NCI-H446 treated with DMSO at 0.1 percent for 48 hours (cell line): ENCODE results near the gene IL24.

ENCODE experiments used
- DNase-seq: peaks from one replicate; lab custom pipeline; 2025; lab: John Stamatoyannopoulos, UW

IL24 gene

DNA sequence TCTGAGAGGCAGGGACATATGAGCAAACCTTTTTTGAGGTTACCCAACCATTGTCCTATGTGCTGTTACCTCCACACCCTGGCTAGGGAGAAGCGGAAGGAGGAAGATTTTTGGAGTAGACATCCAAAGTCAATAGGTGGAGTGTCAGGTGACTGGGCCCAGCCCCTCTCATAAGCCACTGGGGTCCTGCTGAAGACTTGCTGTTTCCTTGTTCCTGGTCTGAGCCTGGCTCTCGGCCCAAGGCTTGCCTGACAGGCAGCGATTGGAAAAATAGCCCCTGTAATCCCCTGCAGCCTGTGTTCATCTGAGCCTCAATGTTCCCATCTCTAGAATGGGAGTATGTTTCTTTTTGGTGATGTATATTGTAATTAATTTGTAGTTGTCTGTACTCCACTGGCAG lies 55.9 kb downstream of the IL24 start:
- no peak for DNase-seq

DNA sequence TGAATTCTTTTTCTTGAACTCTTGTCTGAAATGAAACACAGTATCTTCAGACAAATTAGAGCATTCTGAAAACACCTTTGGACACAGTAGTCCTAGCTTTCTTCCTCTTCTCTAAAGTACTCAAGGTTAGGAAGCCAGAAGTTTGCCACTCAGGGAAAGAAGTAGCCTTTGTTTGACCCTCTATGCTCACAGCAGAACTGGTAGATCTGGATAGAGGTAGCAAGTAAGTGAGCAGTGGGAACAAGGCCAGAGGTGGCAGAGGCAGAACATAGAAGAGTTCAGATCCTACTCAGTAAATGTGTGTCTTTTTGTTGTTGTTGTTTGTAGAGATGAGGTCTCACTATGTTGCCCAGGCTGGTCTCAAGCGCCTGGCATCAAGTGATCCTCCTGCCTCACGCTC lies 56.4 kb downstream of the IL24 start:
- DNase-seq, result no peak
